Retinal pigment epithelial cell (primary cell): ENCODE data around the gene HS6ST3.

Source experiments
- DNase-seq: peaks from one replicate; pipeline ENCODE4 v3.0.0-alpha.2; 2010; ENCODE audit warnings: low read depth
- H3K4me3 ChIP-seq: 2 replicates; pipeline ENCODE4 v1.5.1; 2011; ENCODE audit warnings: mild to moderate bottlenecking, low read length, control low read depth, moderate library complexity
- CTCF ChIP-seq: conservative IDR thresholded peaks from 2 replicates; pipeline ENCODE4 v1.5.1; 2011; ENCODE audit warnings: low read depth, low read length, control low read depth, inconsistent platforms

The HS6ST3 gene

GRCh38 chr13:96181911-96182310, 92.0 kb downstream of the HS6ST3 start:
- no peak for TF ChIP-seq CTCF
- DNase-seq: no peak

GRCh38 chr13:96185818-96186217, 95.9 kb downstream of the HS6ST3 start:
- H3K4me3 ChIP-seq: no peak overlapping the region
- no peak for TF ChIP-seq CTCF
- no peak for DNase-seq

More at GRCh38 chr13:96181911-96182310, 92.0 kb downstream of the HS6ST3 start:
- no peak overlapping the region for H3K4me3 ChIP-seq

GRCh38 chr13:96191367-96191766, 101.5 kb downstream of the HS6ST3 start:
- DNase-seq: no peak
- H3K4me3 ChIP-seq: no peak overlapping the region
- TF ChIP-seq CTCF: no peak

GRCh38 chr13:96193728-96194310, 103.9 kb downstream of the HS6ST3 start:
- no peak overlapping the region for H3K4me3 ChIP-seq
- DNase-seq: no peak
- TF ChIP-seq CTCF: no peak

GRCh38 chr13:96198038-96198437, 108.1 kb downstream of the HS6ST3 start:
- H3K4me3 ChIP-seq: no peak overlapping the region
- TF ChIP-seq CTCF: no peak
- no peak for DNase-seq

- DNase-seq: no peak
- no peak overlapping the region for H3K4me3 ChIP-seq
- no peak for TF ChIP-seq CTCF
Measured at GRCh38 chr13:96199315-96199714, 109.4 kb downstream of the HS6ST3 start.

GRCh38 chr13:96200810-96201209, 110.9 kb downstream of the HS6ST3 start:
- no peak for TF ChIP-seq CTCF
- no peak overlapping the region for H3K4me3 ChIP-seq
- DNase-seq: no peak
